GM23248 (cell line): ENCODE results near the gene NOS1AP. TPM values are rescaled to one million over a fixed set of nuclear protein-coding genes. Genes with fewer than 3 reads are reported as not detected.

Experiments
- DNase-seq: peaks from one replicate; pipeline ENCODE4 v3.0.0-alpha.2; 2015
- H2AFZ ChIP-seq: fragments of 200-600 bp; sonication (generic); 2 replicates; pipeline ENCODE4 v1.6.1; 2016; ENCODE audit warnings: antibody characterized with exemption
- H3F3A ChIP-seq: fragments of 200-600 bp; sonication (generic); 2 replicates; pipeline ENCODE4 v1.6.1; 2016; ENCODE audit warnings: mild to moderate bottlenecking, antibody characterized with exemption, mixed run types; ENCODE audit not compliant: insufficient read depth
- H3K27ac ChIP-seq: fragments of 200-600 bp; sonication (generic); 2 replicates; pipeline ENCODE4 v1.5.1; 2016; ENCODE audit warnings: mild to moderate bottlenecking
- H3K27me3 ChIP-seq: fragments of 200-600 bp; sonication (generic); replicated peaks from 2 replicates; pipeline ENCODE4 v1.6.1; 2016; ENCODE audit warnings: mild to moderate bottlenecking; ENCODE audit not compliant: insufficient read depth
- H3K36me3 ChIP-seq: fragments of 200-600 bp; sonication (generic); 2 replicates; pipeline ENCODE4 v1.6.1; 2016; ENCODE audit warnings: low read depth, mild to moderate bottlenecking
- H3K4me1 ChIP-seq: fragments of 200-600 bp; sonication (generic); 2 replicates; pipeline ENCODE4 v1.6.1; 2016; ENCODE audit warnings: mild to moderate bottlenecking; ENCODE audit not compliant: insufficient read depth
- H3K4me2 ChIP-seq: fragments of 200-600 bp; sonication (generic); one replicate; pipeline ENCODE4 v1.6.1; 2016; ENCODE audit warnings: mild to moderate bottlenecking; ENCODE audit not compliant: unreplicated experiment
- H3K4me3 ChIP-seq: fragments of 200-600 bp; sonication (generic); 2 replicates; pipeline ENCODE4 v1.5.1; 2016; ENCODE audit warnings: mild to moderate bottlenecking
- H3K79me2 ChIP-seq: fragments of 200-600 bp; sonication (generic); 2 replicates; pipeline ENCODE4 v1.6.1; 2016; ENCODE audit warnings: mild to moderate bottlenecking; ENCODE audit not compliant: insufficient read depth
- H3K9ac ChIP-seq: fragments of 200-600 bp; sonication (generic); 2 replicates; pipeline ENCODE4 v1.6.1; 2016; ENCODE audit warnings: mild to moderate bottlenecking
- H3K9me2 ChIP-seq: fragments of 200-600 bp; sonication (generic); 2 replicates; pipeline ENCODE4 v1.6.1; 2016; ENCODE audit warnings: mixed run types, mild to moderate bottlenecking, moderate library complexity; ENCODE audit not compliant: insufficient read depth
- H3K9me3 ChIP-seq: fragments of 200-600 bp; sonication (generic); one replicate; pipeline ENCODE4 v1.6.1; 2017; ENCODE audit warnings: low read depth
- H4K20me1 ChIP-seq: fragments of 200-600 bp; sonication (generic); 2 replicates; pipeline ENCODE4 v1.6.0; 2016; ENCODE audit not compliant: insufficient read depth
- EZH2 ChIP-seq: fragments of 200-600 bp; sonication (generic); IDR thresholded peaks from 2 replicates; pipeline ENCODE4 v1.6.1; 2018; ENCODE audit warnings: antibody characterized with exemption, mild to moderate bottlenecking; ENCODE audit not compliant: insufficient read depth, poor library complexity, severe bottlenecking
- EZH2phosphoT487 ChIP-seq: fragments of 200-600 bp; sonication (generic); IDR thresholded peaks from 2 replicates; pipeline ENCODE4 v1.6.1; 2018; ENCODE audit warnings: antibody characterized with exemption, moderate library complexity, mild to moderate bottlenecking, low read depth; ENCODE audit not compliant: insufficient read depth
- WGBS, 2 experiments: methylation state at CpG; one replicate each; pipeline ENCODE4 v1.1.6; 2015 to 2017; ENCODE audit warnings: low lambda C conversion rate in 2 of 2, low coverage in 1 of 2; ENCODE audit errors: missing lambda C conversion rate in 2 of 2; 5-methylcytosine and 5-hydroxymethylcytosine counted together
- in situ Hi-C: fragments of 300-500 bp; cut with MboI; formaldehyde crosslinking; loops from 2 replicates; pipeline ENCODE4 v1.15.0; 2020
- polyA plus RNA-seq: library from polyadenylated mRNA; unstranded; fragments of >200 nt; fragmentation: Nextera tagmentation; extraction: Ambion mirVana; gene quantifications from 2 replicates; pipeline ENCODE4 v1.2.1, GENCODE V29; 2016
- total RNA-seq: library from RNA; depleted of rRNA; stranded (reverse); fragments of >200 nt; shearing (Covaris generic); gene quantifications from 2 replicates; pipeline ENCODE4 v1.2.3, GENCODE V29; 2014

The NOS1AP gene
- total and polyA plus RNA-seq, 2 experiments from 2014 or later: 0.18 TPM; not detected in 1

GRCh38 chr1:162304736-162305135, 235.2 kb downstream of the NOS1AP start:
- no peaks in the 10 kb centered on the region for H3K9me2 ChIP-seq
- DNase-seq: no peak
- 42 to 66% methylated on average over 2 of the region's 2 CpGs for WGBS, 2 experiments
- H3K4me2 ChIP-seq: no peak overlapping the region
- TF ChIP-seq EZH2 (no peak), EZH2phosphoT487 (no peak)
- H3K79me2 ChIP-seq: no peaks in the 10 kb centered on the region
- H3K9me3 ChIP-seq: no peaks in the 10 kb centered on the region
- in situ Hi-C loops: no loop called here
- no peaks in the 10 kb centered on the region for H3K4me1 ChIP-seq
- H3F3A ChIP-seq: no peaks in the 10 kb centered on the region
- H3K36me3 ChIP-seq: no peaks in the 10 kb centered on the region
- no peaks in the 10 kb centered on the region; the same call in 1 of the 2 replicates for H3K27me3 ChIP-seq
- no peak overlapping the region for H3K4me3 ChIP-seq
- H2AFZ ChIP-seq: no peak overlapping the region
- H3K9ac ChIP-seq: no peak overlapping the region
- no peak overlapping the region for H3K27ac ChIP-seq
- no peaks in the 10 kb centered on the region for H4K20me1 ChIP-seq

GRCh38 chr1:162305969-162306368, 236.5 kb downstream of the NOS1AP start:
- H3K4me3 ChIP-seq: no peak overlapping the region
- H3K9me3 ChIP-seq: no peaks in the 10 kb centered on the region
- WGBS, 2 experiments: 94 to 100% methylated on average over 1 of the region's 1 CpG
- no peak for TF ChIP-seq EZH2
- TF ChIP-seq EZH2phosphoT487: no peak
- no peak overlapping the region for H3K4me2 ChIP-seq
- H3K9ac ChIP-seq: no peak overlapping the region
- H2AFZ ChIP-seq: no peak overlapping the region
- no peaks in the 10 kb centered on the region for H3F3A ChIP-seq
- no peaks in the 10 kb centered on the region for H3K79me2 ChIP-seq
- peak; percentile 32 for DNase-seq
- no peaks in the 10 kb centered on the region for H4K20me1 ChIP-seq
- H3K36me3 ChIP-seq: no peaks in the 10 kb centered on the region
- no peaks in the 10 kb centered on the region for H3K9me2 ChIP-seq
- no peaks in the 10 kb centered on the region; the same call in 1 of the 2 replicates for H3K27me3 ChIP-seq
- in situ Hi-C loops: no loop called here
- no peaks in the 10 kb centered on the region for H3K4me1 ChIP-seq
- no peak overlapping the region for H3K27ac ChIP-seq

DNA sequence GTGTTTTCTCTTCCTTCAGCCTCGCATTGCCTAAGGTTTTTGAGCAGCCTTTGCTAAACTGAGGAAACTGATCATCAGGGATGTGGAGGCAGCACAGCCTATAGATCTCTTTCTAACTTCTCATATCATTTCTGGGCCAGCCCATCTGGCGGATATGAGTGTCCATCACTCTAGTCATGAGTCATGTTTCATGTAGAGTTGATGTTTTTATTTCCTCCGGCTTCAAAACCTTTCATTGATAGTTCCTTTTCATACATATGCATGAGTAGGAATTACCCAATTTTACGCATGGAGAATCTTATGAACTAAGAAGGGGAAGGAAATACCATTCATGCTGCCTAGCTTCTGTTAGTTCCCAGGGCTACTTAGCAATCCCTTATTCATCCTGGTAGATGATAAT, 240.8 kb downstream of the NOS1AP start:
- H3F3A ChIP-seq: no peaks in the 10 kb centered on the region
- H3K27ac ChIP-seq: no peak overlapping the region
- H3K9me3 ChIP-seq: no peaks in the 10 kb centered on the region
- H3K4me1 ChIP-seq: no peaks in the 10 kb centered on the region
- DNase-seq: no peak
- in situ Hi-C loops: no loop called here
- H3K27me3 ChIP-seq: no peaks in the 10 kb centered on the region; the same call in 1 of the 2 replicates
- H3K4me2 ChIP-seq: no peak overlapping the region
- no peak overlapping the region for H3K4me3 ChIP-seq
- no peaks in the 10 kb centered on the region for H4K20me1 ChIP-seq
- H3K79me2 ChIP-seq: no peaks in the 10 kb centered on the region
- H2AFZ ChIP-seq: no peak overlapping the region
- H3K9me2 ChIP-seq: no peaks in the 10 kb centered on the region
- H3K36me3 ChIP-seq: no peaks in the 10 kb centered on the region
- no peak overlapping the region for H3K9ac ChIP-seq
- 55 to 57% methylated on average over 4 of the region's 4 CpGs for WGBS, 2 experiments
- TF ChIP-seq EZH2phosphoT487: no peak
- no peak for TF ChIP-seq EZH2

DNA sequence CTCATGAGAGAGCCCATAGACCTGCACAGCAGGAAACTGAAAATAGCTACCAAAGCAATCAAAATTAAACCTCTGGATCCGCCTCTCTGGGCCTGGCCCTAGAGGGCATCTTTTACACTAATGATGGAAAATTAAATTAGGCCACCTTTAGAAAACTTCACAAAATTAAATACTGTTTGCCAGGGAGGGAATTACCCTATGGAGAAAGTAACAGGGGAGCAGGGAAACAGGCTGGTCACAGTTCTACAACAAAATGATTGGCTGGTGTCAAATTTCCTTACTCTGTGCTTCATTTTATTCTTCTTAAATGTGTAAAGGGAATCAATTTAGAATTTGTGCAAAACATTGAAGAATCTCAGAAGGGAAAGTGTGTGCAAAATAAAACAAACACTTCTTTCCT, 244.7 kb downstream of the NOS1AP start:
- Histone ChIP-seq H3K27me3 (no peaks in the 10 kb centered on the region; the same call in 1 of the 2 replicates), H3K9me3 (no peaks in the 10 kb centered on the region), H3K36me3 (no peaks in the 10 kb centered on the region), H3K9me2 (no peaks in the 10 kb centered on the region), H3K9ac (no peak overlapping the region), H3F3A (no peaks in the 10 kb centered on the region), H3K27ac (no peak overlapping the region), H4K20me1 (no peaks in the 10 kb centered on the region), H2AFZ (no peak overlapping the region), H3K79me2 (no peaks in the 10 kb centered on the region), H3K4me1 (no peaks in the 10 kb centered on the region), H3K4me2 (no peak overlapping the region), H3K4me3 (no peak overlapping the region)
- 84 to 94% methylated on average over 1 of the region's 1 CpG for WGBS, 2 experiments
- in situ Hi-C loops: no loop called here
- DNase-seq: no peak
- TF ChIP-seq EZH2: no peak
- no peak for TF ChIP-seq EZH2phosphoT487

DNA sequence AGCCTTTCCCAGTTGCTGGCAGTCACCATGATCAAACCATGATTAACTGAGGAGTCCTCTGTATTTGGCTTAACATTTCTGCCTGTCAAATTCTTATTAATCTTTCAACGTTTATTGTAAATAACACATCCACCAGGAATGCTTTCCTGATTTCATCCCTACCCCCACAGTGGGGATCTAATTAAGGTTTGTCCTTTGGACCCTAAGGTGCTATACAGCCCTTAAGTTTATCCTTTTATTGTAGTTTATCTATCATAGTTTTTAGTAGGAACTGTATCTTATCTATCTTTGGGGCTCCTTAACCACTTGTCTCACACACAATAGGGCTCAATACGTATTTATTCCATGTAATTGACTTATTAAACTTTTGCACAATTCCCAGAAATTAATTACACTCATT, 246.2 kb downstream of the NOS1AP start:
- no peaks in the 10 kb centered on the region for H3F3A ChIP-seq
- in situ Hi-C loops: no loop called here
- H3K36me3 ChIP-seq: no peaks in the 10 kb centered on the region
- H3K27me3 ChIP-seq: no peaks in the 10 kb centered on the region; the same call in 1 of the 2 replicates
- no peak for TF ChIP-seq EZH2
- no peak for TF ChIP-seq EZH2phosphoT487
- H3K27ac ChIP-seq: no peak overlapping the region
- H3K4me1 ChIP-seq: peaks cover 7% of the 10 kb centered on the region; the same call in 1 of the 2 replicates
- no peak overlapping the region for H2AFZ ChIP-seq
- no peaks in the 10 kb centered on the region for H3K9me3 ChIP-seq
- DNase-seq: no peak
- H3K4me2 ChIP-seq: no peak overlapping the region
- no peaks in the 10 kb centered on the region for H4K20me1 ChIP-seq
- WGBS, 2 experiments: 19 to 30% methylated on average over 2 of the region's 2 CpGs
- no peak overlapping the region for H3K4me3 ChIP-seq
- H3K79me2 ChIP-seq: no peaks in the 10 kb centered on the region
- H3K9me2 ChIP-seq: no peaks in the 10 kb centered on the region
- H3K9ac ChIP-seq: no peak overlapping the region
